Raji (cell line): ENCODE data around the gene CUL1.

Experiments
- POLR2A ChIP-seq: IDR thresholded peaks from 2 replicates; pipeline ENCODE4 v1.6.1; 2011; ENCODE audit warnings: low read depth, low read length, control low read depth; ENCODE audit not compliant: insufficient read depth

The CUL1 gene

DNA sequence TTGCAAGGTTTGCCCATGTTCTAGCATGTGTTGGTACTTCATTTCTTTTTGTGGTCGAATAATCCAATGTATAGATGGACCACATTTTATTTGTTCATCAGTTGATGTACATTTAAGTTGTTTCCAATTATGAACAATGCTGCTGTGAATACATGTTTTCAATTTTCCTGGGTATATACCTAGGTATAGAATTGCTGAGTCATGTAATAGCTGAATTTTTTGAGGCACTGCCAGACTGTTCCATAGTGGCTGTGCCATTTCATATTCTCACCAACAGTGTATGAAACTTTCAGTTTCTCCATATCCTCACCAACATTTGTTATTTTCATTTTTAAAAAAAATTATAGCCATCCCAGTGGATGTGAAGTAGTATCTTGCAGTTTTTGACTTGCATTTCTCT lies 94.9 kb downstream of the CUL1 start:
- no peak for TF ChIP-seq POLR2A

DNA sequence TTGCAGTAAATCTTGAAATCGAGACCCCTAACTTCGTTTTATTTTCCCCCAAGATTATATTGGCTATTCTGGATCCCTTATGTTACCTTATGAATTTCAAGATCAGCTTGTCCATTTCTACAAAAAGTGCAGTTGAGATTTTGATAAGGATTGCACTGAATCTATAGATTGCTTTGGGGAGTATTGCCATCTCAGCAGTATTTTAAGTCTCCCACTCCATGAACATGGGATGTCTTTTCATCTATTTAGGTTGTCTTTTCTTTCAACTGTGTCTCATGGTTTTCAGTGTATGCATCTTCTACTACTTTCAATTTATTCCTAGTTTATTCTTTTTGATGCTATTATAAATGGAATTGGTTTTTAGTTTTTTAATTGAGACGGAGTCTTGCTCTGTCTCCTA lies 95.8 kb downstream of the CUL1 start:
- TF ChIP-seq POLR2A: no peak

DNA sequence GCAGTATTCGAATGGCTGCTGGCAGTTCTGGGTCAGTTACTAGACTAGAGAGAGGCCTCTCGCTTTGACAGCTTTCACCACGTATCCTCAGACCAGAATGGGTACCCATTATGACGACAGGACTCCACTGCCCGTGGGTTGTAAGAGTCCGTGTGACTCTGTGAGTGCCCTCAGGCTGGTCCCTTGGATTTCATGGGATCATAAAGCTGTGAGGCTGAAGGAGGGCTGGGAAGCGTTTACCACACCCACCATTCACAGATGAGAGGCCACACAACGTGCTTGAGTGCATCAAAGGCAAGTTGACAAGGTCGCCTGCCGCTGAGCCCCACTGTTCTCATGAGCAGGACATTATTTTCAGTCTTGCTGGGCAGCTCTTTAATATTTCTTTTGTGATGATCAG lies 98.1 kb downstream of the CUL1 start:
- TF ChIP-seq POLR2A: no peak

DNA sequence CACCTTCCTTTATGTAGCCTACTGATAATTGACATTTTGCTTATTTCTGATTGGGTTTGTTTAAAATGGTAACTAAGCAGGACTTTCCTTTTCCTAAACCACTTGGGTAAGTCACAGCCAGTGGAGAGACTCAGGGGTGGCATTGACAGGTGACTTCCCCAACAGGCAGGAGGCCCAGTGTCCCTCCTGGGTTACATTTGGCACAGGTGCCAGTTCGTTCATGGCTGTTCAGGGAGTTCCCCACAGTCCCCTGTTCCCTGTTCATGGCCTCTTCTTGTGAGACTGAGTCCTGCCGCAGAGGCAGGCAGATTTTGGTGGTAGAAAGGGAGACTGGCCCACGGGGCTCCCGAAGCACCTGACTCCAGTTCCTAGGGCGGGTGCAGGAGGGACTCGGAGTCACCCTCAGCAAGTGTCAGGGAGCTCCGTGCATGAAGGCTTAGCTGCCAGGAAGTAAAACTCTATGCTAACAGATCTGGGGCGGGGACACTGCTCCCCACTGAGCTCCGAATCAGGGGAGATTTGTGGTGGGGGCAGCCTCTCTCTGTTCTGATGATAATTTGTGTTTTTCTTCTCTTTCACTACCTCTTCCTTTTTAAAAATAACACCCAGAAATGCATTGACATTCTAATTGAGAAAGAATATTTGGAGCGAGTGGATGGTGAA lies 101.3 kb downstream of the CUL1 start:
- no peak for TF ChIP-seq POLR2A

DNA sequence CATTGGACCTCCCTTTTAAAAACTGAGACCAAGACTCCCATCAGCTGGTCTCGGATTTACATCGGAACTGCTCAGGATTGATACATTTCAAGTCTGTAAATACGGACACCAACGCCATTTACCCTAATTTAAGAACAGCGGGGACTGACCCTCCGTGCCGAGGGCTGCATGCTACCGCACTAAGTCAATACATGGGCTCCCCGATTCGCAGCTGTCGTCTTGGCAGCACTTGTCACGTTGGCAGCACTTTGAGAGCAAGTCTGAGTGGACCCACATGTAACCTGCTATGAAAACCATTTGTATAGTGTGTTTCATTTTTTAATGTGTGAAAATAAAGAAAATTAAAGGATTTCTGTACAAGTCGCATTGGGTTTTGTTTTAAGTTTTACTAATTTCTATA lies 102.0 kb downstream of the CUL1 start:
- TF ChIP-seq POLR2A: no peak

DNA sequence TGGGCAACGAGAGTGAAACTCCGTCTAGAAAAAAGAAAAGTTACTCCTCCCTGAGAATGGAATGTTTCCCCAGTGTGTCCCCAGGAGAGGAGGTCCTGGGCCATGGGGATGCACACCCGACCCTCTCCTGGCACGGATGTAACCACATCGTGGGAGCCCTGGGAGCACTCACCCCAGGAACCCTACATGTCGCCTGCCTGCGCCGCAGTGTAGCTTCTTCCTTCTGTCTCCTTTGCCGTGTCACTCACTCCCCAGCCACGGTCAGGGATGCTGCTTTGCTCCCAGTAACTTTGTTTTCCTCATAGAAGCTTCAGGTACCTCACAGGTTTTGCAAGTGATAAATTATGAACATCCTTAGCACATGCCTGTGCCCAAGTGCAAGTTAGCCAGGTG lies 103.4 kb downstream of the CUL1 start:
- TF ChIP-seq POLR2A: no peak

DNA sequence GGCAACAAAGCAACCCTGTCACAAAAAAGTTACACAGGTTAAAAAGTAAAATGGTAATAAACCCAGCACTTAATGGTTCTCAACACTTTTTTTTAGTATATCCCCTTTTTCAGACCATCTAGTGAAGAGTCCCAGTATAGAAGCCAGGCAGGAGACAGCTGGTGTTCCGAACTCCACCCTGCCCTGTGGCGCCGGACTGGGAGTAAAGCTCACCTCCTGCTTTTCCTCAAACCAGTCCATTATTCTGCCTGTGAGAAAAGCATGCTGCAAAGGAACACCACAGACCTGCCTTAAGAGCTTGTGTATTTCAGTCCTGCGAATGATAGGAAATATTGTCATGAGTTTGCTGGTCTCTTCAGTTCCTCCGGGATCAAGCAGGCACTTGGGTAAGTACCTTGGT lies 104.4 kb downstream of the CUL1 start:
- TF ChIP-seq POLR2A: no peak

DNA sequence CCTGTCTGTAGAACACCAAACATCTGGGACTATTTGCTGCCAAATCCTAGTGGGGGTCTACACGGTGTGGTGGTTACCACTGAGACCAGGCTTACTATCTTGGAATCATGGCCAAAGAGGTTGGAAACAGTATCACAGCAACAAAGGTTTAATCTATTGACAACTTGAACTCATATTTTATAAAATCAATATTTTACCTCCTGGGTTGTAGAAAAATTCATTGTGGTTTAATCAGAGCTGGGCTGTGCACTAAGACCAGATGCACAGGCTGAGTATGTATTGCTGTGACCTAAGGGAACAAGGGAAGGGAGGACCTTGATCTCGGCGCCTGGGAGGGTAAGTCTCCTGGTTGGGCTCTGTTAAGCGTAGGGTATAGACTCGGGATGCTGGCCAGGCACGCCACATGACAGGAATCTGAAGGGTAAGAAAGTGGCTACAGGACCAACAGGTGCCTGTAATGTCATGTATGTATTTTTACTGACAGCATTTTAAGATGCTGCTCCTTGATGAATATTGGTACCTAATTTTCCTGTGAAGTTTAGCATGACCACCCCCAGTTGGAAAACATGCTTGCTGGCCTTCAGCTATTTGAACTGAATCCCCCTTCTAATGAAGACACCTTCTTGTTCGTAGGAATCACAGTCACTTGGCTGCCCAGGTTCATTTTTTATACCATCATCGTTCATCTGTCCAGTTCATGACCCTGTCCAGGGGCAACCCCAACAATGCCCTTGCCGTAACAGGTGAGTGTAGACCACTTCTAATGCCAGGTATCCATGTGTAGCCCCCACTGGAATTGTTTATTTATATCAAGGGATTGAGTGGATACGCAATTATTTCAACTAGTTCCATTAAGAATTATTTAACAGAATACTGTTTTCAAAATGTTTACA lies 105.9 kb downstream of the CUL1 start:
- TF ChIP-seq POLR2A: no peak

DNA sequence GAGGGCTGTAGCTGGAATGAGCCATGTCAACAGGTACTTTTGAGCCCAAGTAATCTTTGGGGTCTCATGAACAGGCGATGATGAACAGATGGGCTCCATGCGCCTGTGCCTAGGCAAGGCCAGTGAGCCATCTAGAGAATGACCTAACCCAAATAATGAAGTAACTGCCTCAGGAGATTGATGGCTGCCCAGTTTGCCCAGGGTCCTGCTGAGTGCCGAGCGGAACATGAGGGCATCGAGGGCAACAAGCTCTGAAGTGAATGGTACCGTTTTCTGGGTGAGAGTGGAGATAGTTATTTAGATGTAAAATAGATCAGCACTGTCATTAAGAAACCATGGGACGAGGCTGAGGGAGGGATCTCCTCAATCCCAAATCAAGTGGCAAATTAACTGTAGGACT lies 107.5 kb downstream of the CUL1 start:
- TF ChIP-seq POLR2A: no peak

DNA sequence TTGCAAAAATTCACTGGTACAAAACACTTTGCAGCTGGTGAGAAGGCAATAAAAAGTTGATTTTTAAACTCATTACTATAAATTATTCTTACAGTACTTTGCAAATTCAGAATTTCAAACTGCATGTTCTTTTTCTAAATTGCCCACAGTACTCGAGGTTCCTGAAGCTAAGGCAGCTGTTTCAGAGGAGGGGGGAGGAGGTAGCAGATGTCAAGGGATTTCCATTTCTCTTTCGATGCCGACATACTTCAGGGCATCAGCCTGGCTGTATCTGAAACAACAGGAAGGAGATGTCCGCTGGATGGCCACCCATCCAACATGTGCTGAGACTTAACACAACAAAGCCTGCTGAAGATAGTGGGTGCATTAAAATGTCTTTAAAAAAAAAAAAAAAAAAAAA lies 108.7 kb downstream of the CUL1 start:
- TF ChIP-seq POLR2A: no peak

DNA sequence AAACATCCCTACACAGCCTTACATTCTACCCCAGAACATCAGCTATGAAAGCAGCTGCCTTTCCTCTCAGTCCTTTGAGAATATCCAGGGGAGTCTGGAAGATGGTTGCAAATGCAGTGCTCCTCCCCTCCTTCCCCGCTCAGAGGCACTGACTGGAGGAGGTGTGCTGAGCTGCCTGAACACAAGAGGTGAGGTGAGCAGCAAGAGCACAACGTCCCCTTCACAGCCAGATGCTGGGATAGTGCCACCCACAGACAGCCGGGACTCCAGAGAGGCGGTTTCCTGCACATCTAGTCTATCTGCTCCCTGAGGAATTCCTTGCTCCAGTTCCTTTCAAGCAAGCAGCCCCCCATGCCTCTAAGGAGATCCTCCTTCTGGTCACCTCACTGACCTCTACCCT lies 111.2 kb downstream of the CUL1 start:
- no peak for TF ChIP-seq POLR2A

DNA sequence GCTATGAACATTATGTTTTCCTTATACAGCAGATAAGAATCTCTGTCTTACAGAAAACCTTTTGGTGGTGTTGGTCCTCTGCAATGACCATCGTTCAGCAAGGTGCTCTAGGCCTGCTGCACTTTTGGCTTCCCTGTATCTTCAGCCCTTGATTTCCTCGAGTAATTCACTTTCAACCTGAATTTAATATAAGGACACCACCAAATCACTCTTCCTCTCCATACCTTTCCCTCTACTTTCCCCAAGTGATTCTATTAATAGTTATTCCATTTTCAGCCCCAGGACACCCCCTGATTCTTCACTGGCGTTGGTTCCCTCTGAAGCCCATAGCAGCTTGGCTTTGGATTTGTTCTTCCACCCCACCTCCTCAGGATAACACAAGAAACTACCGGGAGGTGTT lies 113.2 kb downstream of the CUL1 start:
- no peak for TF ChIP-seq POLR2A

DNA sequence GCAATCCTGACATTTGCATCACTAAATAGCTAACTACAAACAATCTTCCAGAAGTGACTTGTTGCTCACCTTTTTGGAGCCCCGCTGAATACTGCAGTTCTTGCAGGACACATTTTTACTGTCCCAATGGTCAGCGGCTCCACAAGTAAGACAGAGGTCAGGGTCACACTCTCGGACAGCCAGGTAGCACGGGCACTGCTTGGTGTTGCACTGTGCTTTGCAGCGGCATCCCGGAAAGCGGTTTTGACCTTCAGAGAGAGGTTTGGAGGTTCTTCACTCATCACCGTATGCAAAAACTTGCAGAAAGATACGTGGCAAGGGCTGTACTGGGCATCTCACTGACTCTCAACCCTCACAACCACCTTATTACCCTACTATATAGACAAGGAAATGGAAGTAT lies 115.2 kb downstream of the CUL1 start:
- TF ChIP-seq POLR2A: no peak

DNA sequence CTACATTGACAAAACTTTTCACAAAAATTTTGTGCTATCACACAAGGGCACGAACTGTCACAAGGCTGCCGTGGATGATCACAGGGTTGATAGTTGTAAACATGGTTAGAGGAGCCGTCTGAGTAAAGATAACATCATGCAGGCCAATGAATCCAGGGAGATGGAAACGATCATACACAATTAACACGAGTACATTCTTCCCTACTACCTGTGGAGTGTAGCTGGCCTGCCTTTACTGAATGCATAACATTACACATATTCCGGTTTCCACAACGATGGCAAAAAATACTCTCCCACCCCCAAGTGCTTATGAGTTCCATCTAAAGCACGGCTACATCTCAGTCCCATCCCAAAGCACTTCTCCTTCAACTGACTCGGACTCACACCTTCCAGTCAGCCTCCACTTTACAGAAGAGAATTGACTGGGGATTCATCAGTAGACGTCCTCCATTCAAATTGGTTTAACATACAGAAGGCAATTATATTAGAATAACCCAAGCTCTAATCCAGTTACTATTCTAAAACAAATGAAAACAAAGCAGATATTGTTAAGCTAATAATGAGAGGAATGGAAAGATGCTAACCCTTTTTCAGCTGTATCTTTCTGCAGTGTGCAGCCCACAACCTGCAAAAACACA lies 116.3 kb downstream of the CUL1 start:
- no peak for TF ChIP-seq POLR2A

DNA sequence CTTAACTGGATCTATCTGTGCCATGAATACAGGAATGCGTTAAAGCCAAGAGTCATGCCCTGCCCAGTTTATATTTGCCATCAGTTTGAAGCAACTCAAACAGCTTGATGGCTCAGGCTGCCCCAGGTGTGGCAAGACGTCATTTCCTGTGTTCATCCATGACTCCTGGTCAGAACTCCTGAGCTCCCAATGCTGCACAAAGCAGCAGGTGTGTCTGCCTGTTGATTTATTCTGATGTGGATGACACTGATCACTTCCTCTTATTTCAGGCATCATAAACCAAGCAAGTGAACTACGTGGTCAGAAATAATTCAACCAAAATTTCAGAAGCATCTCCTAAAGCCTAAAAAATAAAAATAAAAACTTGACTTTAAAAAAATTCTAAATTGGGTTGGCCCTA lies 116.9 kb downstream of the CUL1 start:
- no peak for TF ChIP-seq POLR2A

DNA sequence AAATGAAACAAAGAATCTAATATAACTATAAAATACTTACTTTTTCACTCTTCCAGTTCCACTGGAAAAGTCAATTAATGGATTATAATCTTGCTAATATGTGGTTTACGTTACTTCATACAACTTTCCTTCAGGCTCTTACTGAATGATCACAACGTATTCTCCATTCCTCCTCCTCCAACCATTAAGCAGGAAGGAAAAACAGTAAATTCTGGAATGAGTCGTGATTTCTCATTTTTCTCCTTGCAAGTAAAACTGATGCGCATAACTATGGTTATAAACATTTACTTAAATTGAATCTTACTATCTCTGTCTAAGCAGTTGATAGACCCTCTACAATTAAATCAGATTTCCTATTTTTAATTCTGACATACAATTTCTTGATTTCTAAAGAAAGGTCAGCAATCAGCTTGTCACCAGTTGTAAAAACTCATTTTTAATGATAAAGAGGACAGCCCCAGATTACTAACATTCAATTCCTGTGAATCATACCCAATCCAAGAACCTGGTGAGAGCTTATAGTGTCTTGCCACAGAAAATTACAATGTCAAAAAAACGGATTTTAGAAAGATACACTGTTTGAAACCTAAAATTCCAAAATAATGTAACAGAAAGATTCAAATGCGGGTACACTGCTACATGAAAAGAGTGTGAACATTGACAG lies 121.1 kb downstream of the CUL1 start:
- no peak for TF ChIP-seq POLR2A

DNA sequence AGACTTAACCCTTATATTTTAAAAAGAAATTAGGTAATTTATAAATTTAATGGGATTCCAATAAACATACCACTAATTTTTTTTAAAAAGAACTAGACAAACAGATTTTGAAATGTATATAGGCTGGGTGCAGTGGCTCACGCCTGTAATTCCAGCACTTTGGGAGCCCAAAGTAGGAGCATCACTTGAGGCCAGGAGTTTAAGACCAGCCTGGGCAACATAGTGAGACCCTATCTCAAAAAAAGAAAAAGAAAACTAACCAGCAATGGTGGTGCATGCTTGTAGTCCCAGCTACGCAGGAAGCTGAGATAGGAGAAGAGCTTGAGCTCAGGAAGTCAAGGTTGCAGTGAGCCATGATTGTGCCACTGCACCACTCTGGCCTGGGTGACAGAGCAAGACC lies 122.7 kb downstream of the CUL1 start:
- TF ChIP-seq POLR2A: no peak
